Hematopoietic multipotent progenitor cell treated with erythropoietin and hydrocortisone succinate and interleukin-3 and kit ligand, for 15 days (in vitro differentiated cells): ENCODE measurements around the gene CPNE4.
A peak's percentile ranks its signal among the peaks of the same experiment; 100 is the strongest.

ENCODE experiments used
- DNase-seq: peaks from one replicate; pipeline ENCODE4 v3.0.0-alpha.2; 2015; ENCODE audit warnings: low spot score

CPNE4 gene

GRCh38 chr3:131880948-131881347 lies 153.9 kb downstream of the CPNE4 start:
- no peak for DNase-seq

- DNase-seq, result no peak
Measured at GRCh38 chr3:131868203-131868602, 166.6 kb downstream of the CPNE4 start.

GRCh38 chr3:131856171-131856570 lies 178.6 kb downstream of the CPNE4 start:
- no peak for DNase-seq

- DNase-seq, result no peak
Measured at GRCh38 chr3:131850223-131850622, 184.6 kb downstream of the CPNE4 start.

- DNase-seq, result no peak
Measured at GRCh38 chr3:131849616-131850015, 185.2 kb downstream of the CPNE4 start.

GRCh38 chr3:131847966-131848510 lies 186.8 kb downstream of the CPNE4 start:
- DNase-seq, result no peak

- DNase-seq, result no peak
Measured at GRCh38 chr3:131846296-131846924, 188.4 kb downstream of the CPNE4 start.

GRCh38 chr3:131843174-131843573 lies 191.6 kb downstream of the CPNE4 start:
- no peak for DNase-seq

GRCh38 chr3:131840156-131840797 lies 194.5 kb downstream of the CPNE4 start:
- no peak for DNase-seq

- no peak for DNase-seq
Measured at GRCh38 chr3:131835906-131836305, 198.9 kb downstream of the CPNE4 start.

- DNase-seq, result no peak
Measured at GRCh38 chr3:131831608-131832007, 203.2 kb downstream of the CPNE4 start.

GRCh38 chr3:131821191-131821762 lies 213.5 kb downstream of the CPNE4 start:
- DNase-seq, result no peak

GRCh38 chr3:131819381-131820055 lies 215.3 kb downstream of the CPNE4 start:
- no peak for DNase-seq

GRCh38 chr3:131812433-131812832 lies 222.4 kb downstream of the CPNE4 start:
- DNase-seq, result no peak

- DNase-seq, result no peak
Measured at GRCh38 chr3:131811481-131811880, 223.3 kb downstream of the CPNE4 start.

GRCh38 chr3:131807822-131808221 lies 227.0 kb downstream of the CPNE4 start:
- DNase-seq, result no peak

- no peak for DNase-seq
Measured at GRCh38 chr3:131806736-131807135, 228.1 kb downstream of the CPNE4 start.

- peak; percentile 87 for DNase-seq
Measured at GRCh38 chr3:131804565-131805133, 230.2 kb downstream of the CPNE4 start.

- DNase-seq, result no peak
Measured at GRCh38 chr3:131803113-131803512, 231.7 kb downstream of the CPNE4 start.

GRCh38 chr3:131802029-131802428 lies 232.8 kb downstream of the CPNE4 start:
- DNase-seq, result no peak

- DNase-seq, result no peak
Measured at GRCh38 chr3:131801566-131801965, 233.2 kb downstream of the CPNE4 start.

- peak; percentile 26 for DNase-seq
Measured at GRCh38 chr3:131797776-131798175, 237.0 kb downstream of the CPNE4 start.
